ENCODE results near the gene KCNH1. TPM values are rescaled to one million over a fixed set of nuclear protein-coding genes. Genes with fewer than 3 reads are reported as not detected.

KCNH1 gene
- total RNA-seq, 1 experiment from 2014 or later, result 0.17 TPM

GRCh38 chr1:210629276-210629675 lies 504.7 kb downstream of the KCNH1 start:
- no peak for TF ChIP-seq E2F1 (CRISPR knock-in tag; IDR thresholded peaks at IDR 0.05)
- no peak for TF ChIP-seq MYBL2 (CRISPR knock-in tag; IDR thresholded peaks at IDR 0.05)
- no peak for TF ChIP-seq ZNF138 (CRISPR knock-in tag; conservative IDR thresholded peaks at IDR 0.05)
- TF ChIP-seq, protein P1, sequence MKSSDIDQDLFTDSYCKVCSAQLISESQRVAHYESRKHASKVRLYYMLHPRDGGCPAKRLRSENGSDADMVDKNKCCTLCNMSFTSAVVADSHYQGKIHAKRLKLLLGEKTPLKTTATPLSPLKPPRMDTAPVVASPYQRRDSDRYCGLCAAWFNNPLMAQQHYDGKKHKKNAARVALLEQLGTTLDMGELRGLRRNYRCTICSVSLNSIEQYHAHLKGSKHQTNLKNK (CRISPR knock-in tag; IDR thresholded peaks at IDR 0.05), result no peak
- TF ChIP-seq ZNF317 (CRISPR knock-in tag; IDR thresholded peaks at IDR 0.05; ENCODE audit: borderline replicate concordance, low read depth), result no peak
- no peak for TF ChIP-seq ZNF281 (CRISPR knock-in tag; IDR thresholded peaks at IDR 0.05)
- no peak for TF ChIP-seq ATF6 (CRISPR knock-in tag; IDR thresholded peaks at IDR 0.05)
- TF ChIP-seq TEAD4 (CRISPR knock-in tag; IDR thresholded peaks at IDR 0.05), result no peak
- no peak for TF ChIP-seq MXD4 (CRISPR knock-in tag; IDR thresholded peaks at IDR 0.05; ENCODE audit: borderline replicate concordance)
- no peak for TF ChIP-seq AR (CRISPR knock-in tag; IDR thresholded peaks at IDR 0.05)
- no peak for TF ChIP-seq SP1 (CRISPR knock-in tag; conservative IDR thresholded peaks at IDR 0.05)
- TF ChIP-seq ZSCAN18 (CRISPR knock-in tag; IDR thresholded peaks at IDR 0.05), result no peak
- no peak for TF ChIP-seq ZNF532 (CRISPR knock-in tag; IDR thresholded peaks at IDR 0.05; ENCODE audit: borderline replicate concordance)
- H3K4me1 Mint-ChIP-seq, result no peaks in the 10 kb centered on the region
- no peaks in the 10 kb centered on the region for H3K36me3 Mint-ChIP-seq
- ChIA-PET CTCF (no interaction called here), POLR2A (no interaction called here)
- DNase-seq (ENCODE audit: low spot score) (no peak), ATAC-seq (no peak)
- no peaks in the 10 kb centered on the region for H3K9me3 Mint-ChIP-seq
- no peaks in the 10 kb centered on the region for H3K27me3 Mint-ChIP-seq (ENCODE audit: low read depth)
- no peak overlapping the region for H3K27ac Mint-ChIP-seq
- H3K4me3 Mint-ChIP-seq, result no peak overlapping the region
